Fibroblast of skin of back (primary cell): Measurements from ENCODE around the gene METTL25B.

Source experiments
- DNase-seq: peaks from one replicate; pipeline ENCODE4 v3.0.0-alpha.2; 2013

Gene METTL25B

GRCh38 chr1:156703336-156703735 is 24.9 kb upstream of the METTL25B start:
- DNase-seq = no peak

- peak; percentile 50 for DNase-seq
Measured at GRCh38 chr1:156703741-156704140, 24.5 kb upstream of the METTL25B start.

- DNase-seq = no peak
Measured at GRCh38 chr1:156704166-156704711, 24.0 kb upstream of the METTL25B start.

GRCh38 chr1:156704930-156705320 is 23.3 kb upstream of the METTL25B start:
- DNase-seq = peak; percentile 75

GRCh38 chr1:156705321-156705917 is 22.9 kb upstream of the METTL25B start, which contains the start of gene CRABP2:
TSS of gene CRABP2 (minus strand) at chr1:156705583. CDS start at chr1:156705446, 137 bp downstream.
- DNase-seq = no peak

GRCh38 chr1:156705918-156706656 is 22.2 kb upstream of the METTL25B start:
- DNase-seq = peak; percentile 43

GRCh38 chr1:156706657-156707416 is 21.4 kb upstream of the METTL25B start:
- peak; percentile 57 for DNase-seq

- DNase-seq = peak; percentile 66
Measured at GRCh38 chr1:156707417-156708217, 20.7 kb upstream of the METTL25B start.

- no peak for DNase-seq
Measured at GRCh38 chr1:156708218-156708661, 20.0 kb upstream of the METTL25B start.

- no peak for DNase-seq
Measured at GRCh38 chr1:156709031-156709430, 19.2 kb upstream of the METTL25B start.

GRCh38 chr1:156709757-156710489 is 18.3 kb upstream of the METTL25B start:
- peak; percentile 83 for DNase-seq

- DNase-seq = no peak
Measured at GRCh38 chr1:156711011-156711817, 17.1 kb upstream of the METTL25B start.

GRCh38 chr1:156712626-156713025 is 15.6 kb upstream of the METTL25B start:
- DNase-seq = no peak

- DNase-seq = no peak
Measured at GRCh38 chr1:156714830-156715229, 13.4 kb upstream of the METTL25B start.

- no peak for DNase-seq
Measured at GRCh38 chr1:156717351-156717750, 10.9 kb upstream of the METTL25B start.

GRCh38 chr1:156721131-156721530 is 7.1 kb upstream of the METTL25B start:
- no peak for DNase-seq

- DNase-seq = no peak
Measured at GRCh38 chr1:156721535-156721934, 6.7 kb upstream of the METTL25B start.

GRCh38 chr1:156725683-156726280 is 2.5 kb upstream of the METTL25B start:
- DNase-seq = peak; percentile 80

- peak; percentile 75 for DNase-seq
Measured at GRCh38 chr1:156726549-156727226, 1.6 kb upstream of the METTL25B start.

GRCh38 chr1:156727492-156727891 is 777 bp upstream of the METTL25B start:
- DNase-seq = no peak
